ENCODE data around the gene MAP10.
A peak's percentile ranks its signal among the peaks of the same experiment; 100 is the strongest.

MAP10 gene, protein sequence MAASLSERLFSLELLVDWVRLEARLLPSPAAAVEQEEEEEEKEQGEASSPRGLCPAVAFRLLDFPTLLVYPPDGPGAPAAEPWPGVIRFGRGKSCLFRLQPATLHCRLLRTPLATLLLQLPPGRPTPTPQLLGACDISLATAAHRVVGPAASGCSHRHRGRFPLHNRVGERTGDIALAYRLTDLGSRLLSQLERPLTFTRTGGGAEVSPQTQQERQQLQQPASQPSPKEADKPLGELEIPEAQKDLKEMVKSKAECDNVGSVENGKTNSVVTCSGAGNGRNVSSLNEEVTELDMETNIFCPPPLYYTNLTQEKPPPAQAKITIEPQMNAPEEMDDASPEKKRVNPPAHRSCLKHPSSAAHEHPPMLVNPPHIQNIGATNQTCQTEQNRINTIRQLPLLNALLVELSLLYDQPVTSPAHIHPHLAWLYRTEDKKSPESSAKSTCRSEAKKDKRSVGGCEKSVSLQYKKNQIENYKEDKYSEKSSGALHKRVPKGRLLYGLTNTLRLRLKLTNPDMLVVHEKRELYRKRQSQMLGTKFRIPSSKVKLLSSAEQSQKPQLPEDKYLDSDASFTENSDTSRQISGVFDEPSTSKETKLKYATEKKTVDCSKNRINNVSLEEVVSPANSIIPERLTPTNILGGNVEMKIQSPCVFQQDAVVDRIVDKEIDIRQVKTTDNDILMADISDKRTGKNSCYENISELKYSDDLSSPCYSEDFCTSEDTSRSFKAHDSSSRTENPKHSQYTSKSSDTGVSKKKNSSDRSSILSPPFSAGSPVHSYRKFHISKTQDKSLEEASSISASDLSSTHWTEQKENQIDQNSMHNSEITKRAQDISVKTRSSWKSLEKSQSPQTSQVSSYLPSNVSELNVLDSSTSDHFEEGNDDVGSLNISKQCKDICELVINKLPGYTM

DNA sequence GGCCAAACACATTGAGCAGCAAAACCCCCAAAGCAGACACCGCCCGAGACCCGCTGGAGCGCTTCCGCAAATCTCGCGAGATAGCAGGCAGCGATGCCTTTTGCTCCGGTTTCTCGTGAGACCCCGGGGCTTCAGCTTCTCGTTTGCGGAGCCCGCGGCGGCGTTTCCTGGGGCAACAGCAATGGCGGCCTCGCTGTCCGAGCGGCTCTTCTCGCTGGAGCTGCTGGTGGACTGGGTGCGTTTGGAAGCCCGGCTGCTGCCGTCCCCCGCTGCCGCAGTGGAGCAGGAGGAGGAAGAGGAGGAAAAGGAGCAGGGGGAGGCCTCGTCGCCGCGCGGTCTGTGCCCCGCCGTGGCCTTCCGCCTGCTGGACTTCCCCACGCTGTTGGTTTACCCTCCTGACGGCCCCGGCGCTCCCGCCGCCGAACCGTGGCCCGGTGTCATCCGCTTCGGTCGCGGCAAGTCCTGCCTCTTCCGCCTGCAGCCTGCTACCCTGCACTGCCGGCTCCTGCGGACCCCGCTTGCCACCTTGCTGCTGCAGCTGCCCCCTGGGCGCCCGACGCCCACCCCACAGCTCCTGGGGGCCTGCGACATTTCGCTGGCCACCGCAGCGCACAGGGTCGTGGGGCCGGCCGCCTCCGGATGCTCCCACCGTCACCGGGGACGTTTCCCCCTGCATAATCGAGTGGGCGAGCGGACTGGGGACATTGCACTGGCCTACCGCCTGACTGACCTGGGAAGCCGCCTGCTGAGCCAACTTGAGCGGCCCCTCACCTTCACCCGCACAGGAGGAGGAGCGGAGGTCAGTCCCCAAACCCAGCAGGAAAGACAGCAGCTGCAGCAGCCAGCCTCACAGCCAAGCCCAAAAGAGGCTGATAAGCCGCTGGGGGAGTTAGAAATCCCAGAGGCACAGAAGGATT is at the start of gene MAP10:
TSS of gene MAP10 (plus strand) at position 148 of the 917 bp plus-strand sequence. CDS start at position 182, 34 bp downstream.
- Histone ChIP-seq H3K79me2 (ENCODE audit: insufficient read depth, low read length) (no peaks in the 10 kb centered on the region), H3K9me2 (ENCODE audit: low read depth, low read length) (no peaks in the 10 kb centered on the region), H3K4me2 (ENCODE audit: low read length) (peak within 1 kb of the TSS; percentile 65), H3K36me3 (ENCODE audit: insufficient read depth, low read length) (no peaks in the 10 kb centered on the region; the same call in 1 of the 2 replicates), H2AFZ (ENCODE audit: low read length) (peak within 1 kb of the TSS; percentile 99), H3K4me1 (ENCODE audit: insufficient read depth, low read length, severe bottlenecking) (peaks cover 12% of the 10 kb centered on the region), H3K27me3 (ENCODE audit: insufficient read depth, low read length) (no peaks in the 10 kb centered on the region), H3F3A (ENCODE audit: insufficient read depth, low read length) (no peaks in the 10 kb centered on the region), H3K9me3 (ENCODE audit: low read length) (no peaks in the 10 kb centered on the region), H3K9ac (ENCODE audit: low read length) (peak within 1 kb of the TSS; percentile 64), H3K4me3 (ENCODE audit: low read depth, low read length, poor library complexity, severe bottlenecking) (peak within 1 kb of the TSS; percentile 73), H3K27ac (ENCODE audit: low read depth, low read length, poor library complexity, severe bottlenecking) (no peak within 1 kb of the TSS), H4K20me1 (ENCODE audit: insufficient read depth, low read length) (no peaks in the 10 kb centered on the region)
- TF ChIP-seq EZH2 (IDR thresholded peaks at IDR 0.05; ENCODE audit: borderline replicate concordance, low read length) = no peak
- TF ChIP-seq, protein P1, sequence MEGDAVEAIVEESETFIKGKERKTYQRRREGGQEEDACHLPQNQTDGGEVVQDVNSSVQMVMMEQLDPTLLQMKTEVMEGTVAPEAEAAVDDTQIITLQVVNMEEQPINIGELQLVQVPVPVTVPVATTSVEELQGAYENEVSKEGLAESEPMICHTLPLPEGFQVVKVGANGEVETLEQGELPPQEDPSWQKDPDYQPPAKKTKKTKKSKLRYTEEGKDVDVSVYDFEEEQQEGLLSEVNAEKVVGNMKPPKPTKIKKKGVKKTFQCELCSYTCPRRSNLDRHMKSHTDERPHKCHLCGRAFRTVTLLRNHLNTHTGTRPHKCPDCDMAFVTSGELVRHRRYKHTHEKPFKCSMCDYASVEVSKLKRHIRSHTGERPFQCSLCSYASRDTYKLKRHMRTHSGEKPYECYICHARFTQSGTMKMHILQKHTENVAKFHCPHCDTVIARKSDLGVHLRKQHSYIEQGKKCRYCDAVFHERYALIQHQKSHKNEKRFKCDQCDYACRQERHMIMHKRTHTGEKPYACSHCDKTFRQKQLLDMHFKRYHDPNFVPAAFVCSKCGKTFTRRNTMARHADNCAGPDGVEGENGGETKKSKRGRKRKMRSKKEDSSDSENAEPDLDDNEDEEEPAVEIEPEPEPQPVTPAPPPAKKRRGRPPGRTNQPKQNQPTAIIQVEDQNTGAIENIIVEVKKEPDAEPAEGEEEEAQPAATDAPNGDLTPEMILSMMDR (IDR thresholded peaks at IDR 0.05; ENCODE audit: low read length) = no peak

DNA sequence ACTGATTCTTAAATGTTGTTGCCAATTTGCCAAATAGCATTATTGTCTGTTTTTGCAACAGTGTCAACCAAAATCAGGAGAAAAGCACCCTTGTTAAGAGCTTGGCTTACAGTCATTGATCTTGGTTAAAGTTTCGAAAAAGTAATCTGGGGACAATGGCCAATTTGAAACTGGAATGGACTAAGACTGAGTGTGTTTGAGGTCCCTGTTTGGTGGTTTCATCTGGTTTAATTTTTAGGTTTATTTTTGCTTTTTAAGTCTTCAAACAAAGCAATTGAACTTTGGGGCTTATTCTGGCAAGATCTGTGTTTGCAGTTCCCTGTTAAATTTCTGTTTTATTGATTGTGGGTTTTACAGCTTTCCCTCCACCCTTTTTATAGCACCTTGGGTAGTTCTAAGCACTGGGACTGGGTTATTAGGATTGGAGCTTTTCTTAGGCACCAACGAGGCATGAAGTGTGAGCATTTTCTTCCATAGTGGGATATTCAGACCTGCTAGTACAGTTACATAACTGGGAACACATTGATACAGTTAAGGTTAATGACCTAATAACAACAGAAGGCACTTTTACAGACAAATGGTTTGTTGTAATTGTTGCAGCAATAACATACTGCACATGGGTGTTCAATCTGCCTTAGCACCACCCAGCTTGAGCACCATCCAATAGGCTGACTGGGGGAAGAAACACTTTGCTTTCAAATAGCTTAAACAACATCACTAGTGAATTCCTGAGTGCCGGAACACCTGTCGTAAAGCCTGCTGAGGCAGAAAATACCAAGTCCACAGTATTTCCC is 40.6 kb upstream of the MAP10 start:
- Histone ChIP-seq H4K20me1 (ENCODE audit: insufficient read depth, low read length) (no peaks in the 10 kb centered on the region), H3K4me1 (ENCODE audit: insufficient read depth, low read length, severe bottlenecking) (no peaks in the 10 kb centered on the region), H3K9ac (ENCODE audit: low read length) (no peak overlapping the region), H3K9me2 (ENCODE audit: low read depth, low read length) (no peaks in the 10 kb centered on the region), H3K27ac (ENCODE audit: low read depth, low read length, poor library complexity, severe bottlenecking) (no peak overlapping the region), H3F3A (ENCODE audit: insufficient read depth, low read length) (no peaks in the 10 kb centered on the region), H3K36me3 (ENCODE audit: insufficient read depth, low read length) (no peaks in the 10 kb centered on the region), H3K4me3 (ENCODE audit: low read depth, low read length, poor library complexity, severe bottlenecking) (no peak overlapping the region), H3K4me2 (ENCODE audit: low read length) (no peak overlapping the region), H2AFZ (ENCODE audit: low read length) (no peak overlapping the region), H3K9me3 (ENCODE audit: low read length) (no peaks in the 10 kb centered on the region), H3K27me3 (ENCODE audit: insufficient read depth, low read length) (no peaks in the 10 kb centered on the region), H3K79me2 (ENCODE audit: insufficient read depth, low read length) (no peaks in the 10 kb centered on the region)
- TF ChIP-seq, protein P1 (IDR thresholded peaks at IDR 0.05; ENCODE audit: low read length) = no peak
- no peak for TF ChIP-seq EZH2 (IDR thresholded peaks at IDR 0.05; ENCODE audit: borderline replicate concordance, low read length)
